ENCODE measurements around the gene FAM83F.

GRCh38 chr22:39959640-39960447 is 34.9 kb upstream of the FAM83F start, which contains the start of gene TMA7B:
- TF ChIP-seq, protein P1, sequence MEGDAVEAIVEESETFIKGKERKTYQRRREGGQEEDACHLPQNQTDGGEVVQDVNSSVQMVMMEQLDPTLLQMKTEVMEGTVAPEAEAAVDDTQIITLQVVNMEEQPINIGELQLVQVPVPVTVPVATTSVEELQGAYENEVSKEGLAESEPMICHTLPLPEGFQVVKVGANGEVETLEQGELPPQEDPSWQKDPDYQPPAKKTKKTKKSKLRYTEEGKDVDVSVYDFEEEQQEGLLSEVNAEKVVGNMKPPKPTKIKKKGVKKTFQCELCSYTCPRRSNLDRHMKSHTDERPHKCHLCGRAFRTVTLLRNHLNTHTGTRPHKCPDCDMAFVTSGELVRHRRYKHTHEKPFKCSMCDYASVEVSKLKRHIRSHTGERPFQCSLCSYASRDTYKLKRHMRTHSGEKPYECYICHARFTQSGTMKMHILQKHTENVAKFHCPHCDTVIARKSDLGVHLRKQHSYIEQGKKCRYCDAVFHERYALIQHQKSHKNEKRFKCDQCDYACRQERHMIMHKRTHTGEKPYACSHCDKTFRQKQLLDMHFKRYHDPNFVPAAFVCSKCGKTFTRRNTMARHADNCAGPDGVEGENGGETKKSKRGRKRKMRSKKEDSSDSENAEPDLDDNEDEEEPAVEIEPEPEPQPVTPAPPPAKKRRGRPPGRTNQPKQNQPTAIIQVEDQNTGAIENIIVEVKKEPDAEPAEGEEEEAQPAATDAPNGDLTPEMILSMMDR (conservative IDR thresholded peaks at IDR 0.05; ENCODE audit: low read length), result no peak
- no peak for TF ChIP-seq EZH2phosphoT487 (IDR thresholded peaks at IDR 0.05; ENCODE audit: borderline replicate concordance, low read depth, low read length)

Measured in OCI-LY7 (cell line).